GM12878 (cell line): ENCODE data around the gene BCAN. TPM values are rescaled to one million over a fixed set of nuclear protein-coding genes. Genes with fewer than 3 reads are reported as not detected.

Source experiments
- CUX1 ChIP-seq: IDR thresholded peaks from 2 replicates; pipeline ENCODE4 v1.6.1; 2012; ENCODE audit warnings: improper control_type of control experiment, low read depth, low read length; ENCODE audit not compliant: insufficient replicate concordance
- MTA3 ChIP-seq: IDR thresholded peaks from 2 replicates; pipeline ENCODE4 v1.6.1; 2012; ENCODE audit warnings: low read length, inconsistent platforms, borderline replicate concordance
- PAX5 ChIP-seq: IDR thresholded peaks from 2 replicates; pipeline ENCODE4 v1.6.1; 2011; ENCODE audit warnings: low read depth, low read length, borderline replicate concordance
- PML ChIP-seq: IDR thresholded peaks from 2 replicates; pipeline ENCODE4 v1.6.1; 2012; ENCODE audit warnings: low read length, inconsistent platforms
- RAD21 ChIP-seq: IDR thresholded peaks from 2 replicates; pipeline ENCODE4 v1.6.1; 2011; ENCODE audit warnings: mild to moderate bottlenecking, low read depth, low read length, moderate library complexity; ENCODE audit not compliant: insufficient read depth
- RUNX3 ChIP-seq: IDR thresholded peaks from 2 replicates; pipeline ENCODE4 v1.6.1; 2012; ENCODE audit warnings: low read length, inconsistent platforms
- SRF ChIP-seq, 2 experiments: IDR thresholded peaks; 2 replicates each; pipeline ENCODE4 v1.6.1; 2011; ENCODE audit warnings: low read depth in 2 of 2, low read length in 2 of 2, mild to moderate bottlenecking in 1 of 2, moderate library complexity in 1 of 2
- TARDBP ChIP-seq: IDR thresholded peaks from 2 replicates; pipeline ENCODE4 v1.6.1; 2016; ENCODE audit warnings: borderline replicate concordance
- ZBTB11 ChIP-seq: fragments of 450-650 bp; formaldehyde crosslinking; IDR thresholded peaks from 2 replicates; pipeline ENCODE4 v1.5.0; 2022; ENCODE audit warnings: mild to moderate bottlenecking, missing genetic modification characterization
- ZBTB33 ChIP-seq: fragments of 450-650 bp; IDR thresholded peaks from 2 replicates; pipeline ENCODE4 v1.6.1; 2017; ENCODE audit warnings: mild to moderate bottlenecking
- polyA plus RNA-seq, 11 experiments: library from polyadenylated mRNA; depleted of rRNA in 4 of 11; unstranded in 6 of 11; stranded (reverse) in 5 of 11; fragments of >200 nt; fragmentation: Nextera tagmentation in 4 of 11; fragmentation: Illumina TruSeq in 1 of 11; extraction: Ambion mirVana in 4 of 11; extraction: Trizol in 1 of 11; gene quantifications; 1 replicate in 1 of 11; 2 replicates in 10 of 11; pipeline versions ENCODE4 v1.2.1 to v1.2.3, GENCODE V29; 2011 to 2016; ENCODE audit warnings: inconsistent platforms in 2 of 11, missing spikeins in 2 of 11, low read depth in 1 of 11
- total RNA-seq, 4 experiments: library from RNA; depleted of rRNA in 3 of 4; stranded (reverse); fragments of >200 nt in 3 of 4; fragmentation: Illumina TruSeq in 1 of 4; extraction: Trizol in 1 of 4; gene quantifications; 2 replicates each; pipeline versions ENCODE4 v1.2.1 to v1.2.3, GENCODE V29; 2013 to 2021

The BCAN gene
- total and polyA plus RNA-seq, 10 of the 15 experiments (the other 5 are each of a cell fraction or from before 2014, with no cell fraction given): 0.05 to 1.3 (median 0.18) TPM; not detected in 1

GRCh38 chr1:156602557-156602993, 39.3 kb upstream of the BCAN start (continued):
- TF ChIP-seq ZBTB11 (CRISPR knock-in tag) (no peak), RAD21 (no peak), TARDBP (no peak), RUNX3 (no peak), ZBTB33 (no peak), SRF (IDR thresholded peaks at IDR 0.05; ENCODE audit: low read depth in 2 of 2, low read length in 2 of 2) (peak; percentile 64 to 95; a peak in 3 of 4 replicates), CUX1 (no peak), MTA3 (no peak), PML (no peak), PAX5 (no peak)
